GM12872 (cell line): ENCODE results near the gene MYO10.

Experiments
- TF ChIP-seq, protein P1 (sequence below): IDR thresholded peaks from 3 replicates; pipeline ENCODE4 v1.5.1; 2011; ENCODE audit warnings: low read depth, mild to moderate bottlenecking, low read length, moderate library complexity; ENCODE audit not compliant: insufficient read depth

The MYO10 gene

DNA sequence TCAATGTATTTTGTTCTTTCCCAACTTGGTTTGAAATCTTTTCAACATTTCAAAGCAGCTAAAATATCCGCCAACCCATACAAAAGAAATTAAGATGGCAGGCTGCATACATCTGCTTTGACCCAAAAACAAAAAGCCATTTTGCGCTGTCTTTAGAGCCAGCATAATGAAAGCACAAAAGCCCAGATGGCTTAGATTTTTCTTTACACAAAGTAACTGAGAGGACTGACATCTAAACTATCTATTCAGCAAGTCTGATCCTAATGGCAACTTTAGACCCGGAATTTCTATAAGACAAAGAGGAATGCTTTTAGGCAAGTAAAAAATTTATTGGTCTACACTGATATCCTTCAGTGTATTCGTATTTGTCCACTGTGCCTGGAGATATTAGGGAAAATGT, 86.3 kb downstream of the MYO10 start:
- TF ChIP-seq, protein P1, sequence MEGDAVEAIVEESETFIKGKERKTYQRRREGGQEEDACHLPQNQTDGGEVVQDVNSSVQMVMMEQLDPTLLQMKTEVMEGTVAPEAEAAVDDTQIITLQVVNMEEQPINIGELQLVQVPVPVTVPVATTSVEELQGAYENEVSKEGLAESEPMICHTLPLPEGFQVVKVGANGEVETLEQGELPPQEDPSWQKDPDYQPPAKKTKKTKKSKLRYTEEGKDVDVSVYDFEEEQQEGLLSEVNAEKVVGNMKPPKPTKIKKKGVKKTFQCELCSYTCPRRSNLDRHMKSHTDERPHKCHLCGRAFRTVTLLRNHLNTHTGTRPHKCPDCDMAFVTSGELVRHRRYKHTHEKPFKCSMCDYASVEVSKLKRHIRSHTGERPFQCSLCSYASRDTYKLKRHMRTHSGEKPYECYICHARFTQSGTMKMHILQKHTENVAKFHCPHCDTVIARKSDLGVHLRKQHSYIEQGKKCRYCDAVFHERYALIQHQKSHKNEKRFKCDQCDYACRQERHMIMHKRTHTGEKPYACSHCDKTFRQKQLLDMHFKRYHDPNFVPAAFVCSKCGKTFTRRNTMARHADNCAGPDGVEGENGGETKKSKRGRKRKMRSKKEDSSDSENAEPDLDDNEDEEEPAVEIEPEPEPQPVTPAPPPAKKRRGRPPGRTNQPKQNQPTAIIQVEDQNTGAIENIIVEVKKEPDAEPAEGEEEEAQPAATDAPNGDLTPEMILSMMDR, result no peak

- TF ChIP-seq, protein P1, result no peak
Observed at GRCh38 chr5:16849181-16849580, 86.9 kb downstream of the MYO10 start.

DNA sequence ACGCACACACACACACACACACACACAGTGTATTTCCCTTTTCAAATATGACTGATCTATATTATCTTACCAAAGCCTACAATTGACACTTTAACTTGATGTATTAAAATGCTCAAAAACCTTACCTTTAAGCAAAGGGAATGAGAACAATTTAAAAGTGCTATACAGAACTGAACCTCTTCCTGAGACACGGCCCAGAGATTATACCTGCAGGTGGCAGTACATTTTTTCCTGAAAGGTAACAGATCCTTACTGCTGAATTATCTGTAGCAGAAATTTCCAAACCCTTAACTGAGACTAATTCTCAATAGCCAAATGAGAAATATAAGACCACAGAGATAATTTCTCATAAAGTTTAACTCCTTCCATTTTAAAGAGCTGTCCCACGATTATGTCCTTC, 91.1 kb downstream of the MYO10 start:
- TF ChIP-seq, protein P1, result no peak

- TF ChIP-seq, protein P1, result no peak
Observed at GRCh38 chr5:16842896-16843295, 93.2 kb downstream of the MYO10 start.

GRCh38 chr5:16841416-16841815, 94.7 kb downstream of the MYO10 start:
- TF ChIP-seq, protein P1, result no peak

DNA sequence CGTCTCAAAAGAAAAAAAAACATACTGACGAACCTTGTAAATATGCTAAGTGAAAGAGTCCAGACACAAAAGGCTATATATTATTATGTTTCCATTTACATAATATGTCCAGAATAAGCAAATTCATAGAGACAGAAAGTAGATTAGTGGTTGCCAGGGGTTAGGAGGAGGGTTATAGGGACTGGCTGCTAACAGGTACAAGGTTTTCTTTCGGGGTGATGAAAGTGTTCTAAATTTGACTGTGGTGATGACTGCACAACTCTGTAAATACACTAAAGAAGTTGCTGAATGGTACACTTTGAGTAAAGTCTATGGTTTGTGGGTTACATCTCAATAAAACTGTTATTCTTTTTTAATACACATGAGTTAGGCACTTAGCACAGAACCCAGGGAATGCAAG, 98.8 kb downstream of the MYO10 start:
- TF ChIP-seq, protein P1, result no peak

DNA sequence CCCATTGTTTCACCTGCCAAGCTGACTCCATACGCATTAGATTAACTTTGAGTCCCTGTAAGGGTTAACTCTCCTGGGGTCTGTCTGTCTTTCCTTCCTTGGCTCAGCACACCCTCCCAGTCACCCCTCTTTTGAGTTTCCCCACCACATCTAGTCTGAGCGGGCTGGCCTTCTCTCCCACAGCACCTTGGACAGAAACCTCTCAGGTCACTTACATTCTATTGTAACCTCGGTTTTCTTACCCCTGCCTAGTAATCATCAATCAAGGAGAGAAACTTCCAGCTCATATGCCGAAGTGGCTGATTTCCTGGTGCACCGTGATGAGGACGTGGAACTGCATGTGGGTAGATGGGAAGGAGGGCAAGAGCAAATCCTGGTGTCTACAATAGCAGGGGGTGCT, 102.1 kb downstream of the MYO10 start:
- TF ChIP-seq, protein P1, result no peak

- TF ChIP-seq, protein P1, result no peak
Observed at GRCh38 chr5:16827755-16828154, 108.3 kb downstream of the MYO10 start.
